GM18505 (cell line): ENCODE results near the gene RPH3AL.

Source experiments
- ATAC-seq: cut with Tn5 transposase; IDR thresholded peaks from one replicate; pipeline ENCODE4 v1.9.1; 2021; ENCODE audit not compliant: unreplicated experiment
- POLR2A ChIP-seq: IDR thresholded peaks from 4 replicates; pipeline ENCODE4 v1.6.1; 2011; ENCODE audit warnings: borderline replicate concordance; ENCODE audit not compliant: insufficient read depth, insufficient read length; ENCODE audit errors: extremely low read depth

RPH3AL gene

GRCh38 chr17:339193-340061 is 13.2 kb downstream of the RPH3AL start:
- no peak for TF ChIP-seq POLR2A
- ATAC-seq: no peak

GRCh38 chr17:338442-339192 is 14.0 kb downstream of the RPH3AL start:
- no peak for TF ChIP-seq POLR2A
- no peak for ATAC-seq

- TF ChIP-seq POLR2A: no peak
- ATAC-seq: no peak
Observed at GRCh38 chr17:337866-338265, 14.7 kb downstream of the RPH3AL start.

GRCh38 chr17:337453-337852 is 15.2 kb downstream of the RPH3AL start:
- ATAC-seq: no peak
- TF ChIP-seq POLR2A: no peak

DNA sequence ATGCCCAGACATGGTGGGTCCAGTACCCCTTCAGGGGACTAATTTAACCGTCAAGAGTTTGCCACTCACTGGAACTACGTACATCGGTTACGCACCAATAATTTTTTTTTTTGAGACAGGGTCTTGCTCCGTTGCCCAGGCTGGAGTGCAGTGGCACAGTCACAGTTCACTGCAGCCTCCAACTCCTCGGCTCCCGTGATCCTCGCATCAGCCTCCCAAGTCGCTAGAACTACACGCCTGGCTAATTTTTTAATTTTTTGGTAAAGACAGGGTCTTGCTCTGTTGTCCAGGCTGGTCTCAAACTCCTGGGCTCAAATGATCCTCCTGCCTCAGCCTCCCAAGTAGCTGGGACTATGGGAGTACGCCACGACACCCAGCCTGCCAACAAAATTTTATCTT is 15.6 kb downstream of the RPH3AL start:
- ATAC-seq: no peak
- TF ChIP-seq POLR2A: no peak

GRCh38 chr17:336110-337021 is 16.2 kb downstream of the RPH3AL start:
- no peak for TF ChIP-seq POLR2A
- ATAC-seq: no peak

DNA sequence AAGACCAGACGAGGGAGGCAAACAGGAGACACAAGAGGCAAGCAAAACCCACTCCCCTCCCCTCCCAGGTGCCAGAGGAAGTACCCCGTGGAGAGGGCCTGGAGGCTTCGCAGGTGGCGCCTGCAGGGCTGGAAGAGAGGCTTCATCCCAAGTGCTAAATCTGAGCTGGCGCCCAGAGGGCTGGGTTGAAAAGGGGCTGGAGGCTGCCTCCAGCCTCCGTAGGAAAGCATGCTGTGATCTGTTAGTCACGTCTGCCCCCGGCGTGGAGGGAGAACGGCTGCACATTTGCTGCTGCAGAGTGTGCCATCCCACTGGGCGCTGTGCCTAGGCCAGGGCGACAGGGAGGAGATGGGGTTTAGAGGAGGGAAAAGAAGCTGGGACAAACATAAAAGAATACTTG is 16.9 kb downstream of the RPH3AL start:
- no peak for TF ChIP-seq POLR2A
- ATAC-seq: no peak

DNA sequence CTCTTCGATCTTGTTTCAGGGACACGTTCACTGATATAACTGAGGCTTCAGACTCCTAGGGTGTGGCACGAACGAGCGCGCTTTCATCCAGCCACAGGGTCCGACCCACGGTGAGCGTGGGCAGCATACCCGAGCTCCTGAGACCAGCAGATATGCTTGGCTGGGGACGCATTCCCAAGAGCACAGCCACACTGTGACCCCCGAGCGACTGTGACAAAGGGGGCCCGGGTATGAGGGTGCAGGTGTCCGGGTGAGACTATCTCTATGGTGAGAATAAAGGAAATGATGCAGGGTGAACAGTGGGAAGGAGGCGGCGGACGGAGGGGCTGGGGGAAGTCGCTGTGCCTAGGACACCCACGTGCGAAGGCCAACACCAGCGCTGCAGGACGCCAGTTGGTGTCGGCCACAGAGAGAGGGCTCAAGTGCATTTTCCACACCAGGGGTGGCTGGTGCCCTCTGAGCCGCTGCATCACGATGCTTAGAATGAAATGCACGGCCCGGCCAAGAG is 17.6 kb downstream of the RPH3AL start:
- ATAC-seq: no peak
- TF ChIP-seq POLR2A: no peak

GRCh38 chr17:333626-334396 is 18.8 kb downstream of the RPH3AL start:
- no peak for ATAC-seq
- no peak for TF ChIP-seq POLR2A

- ATAC-seq: no peak
Observed at GRCh38 chr17:332558-333322, 19.9 kb downstream of the RPH3AL start.

GRCh38 chr17:332023-332422 is 20.6 kb downstream of the RPH3AL start:
- ATAC-seq: no peak
- no peak for TF ChIP-seq POLR2A

More at GRCh38 chr17:332558-333322, 19.9 kb downstream of the RPH3AL start:
- no peak for TF ChIP-seq POLR2A

- TF ChIP-seq POLR2A: no peak
- no peak for ATAC-seq
Observed at GRCh38 chr17:330993-331701, 21.5 kb downstream of the RPH3AL start.
